Mesothelial cell of epicardium (in vitro differentiated cells): ENCODE measurements around the gene ACAD8. TPM values are rescaled to one million over a fixed set of nuclear protein-coding genes. Genes with fewer than 3 reads are reported as not detected.

Experiments
- DNase-seq, 2 experiments: peaks; one replicate each; pipeline ENCODE4 v3.0.0; 2021; ENCODE audit warnings: low spot score in 2 of 2; ENCODE audit not compliant: unreplicated experiment in 2 of 2
- H3K27ac Mint-ChIP-seq: 2 replicates; pipeline ENCODE4 v1.8.0; 2021; ENCODE audit warnings: mixed read lengths
- H3K27me3 Mint-ChIP-seq: 2 replicates; pipeline ENCODE4 v1.8.0; 2021; ENCODE audit warnings: low read depth, mixed read lengths
- H3K36me3 Mint-ChIP-seq: 2 replicates; pipeline ENCODE4 v1.8.0; 2021; ENCODE audit warnings: mixed read lengths
- H3K4me1 Mint-ChIP-seq: 2 replicates; pipeline ENCODE4 v1.8.0; 2021; ENCODE audit warnings: mixed read lengths
- H3K4me3 Mint-ChIP-seq: 2 replicates; pipeline ENCODE4 v1.8.0; 2021; ENCODE audit warnings: mild to moderate bottlenecking, moderate library complexity, mixed read lengths
- H3K9me3 Mint-ChIP-seq: 2 replicates; pipeline ENCODE4 v1.8.0; 2021; ENCODE audit warnings: mixed read lengths
- total RNA-seq: library from RNA; stranded (reverse); gene quantifications from 3 replicates; pipeline ENCODE4 v1.2.1, GENCODE V29; 2021
- TF ChIP-seq, protein P1 (sequence below): fragments of 200-600 bp; sonication (generic); IDR thresholded peaks from one replicate; pipeline ENCODE4 v1.5.0; 2021; ENCODE audit warnings: antibody characterized with exemption; ENCODE audit not compliant: unreplicated experiment

The ACAD8 gene
- total RNA-seq, 1 donor from 2014 or later: 23.1 TPM

DNA sequence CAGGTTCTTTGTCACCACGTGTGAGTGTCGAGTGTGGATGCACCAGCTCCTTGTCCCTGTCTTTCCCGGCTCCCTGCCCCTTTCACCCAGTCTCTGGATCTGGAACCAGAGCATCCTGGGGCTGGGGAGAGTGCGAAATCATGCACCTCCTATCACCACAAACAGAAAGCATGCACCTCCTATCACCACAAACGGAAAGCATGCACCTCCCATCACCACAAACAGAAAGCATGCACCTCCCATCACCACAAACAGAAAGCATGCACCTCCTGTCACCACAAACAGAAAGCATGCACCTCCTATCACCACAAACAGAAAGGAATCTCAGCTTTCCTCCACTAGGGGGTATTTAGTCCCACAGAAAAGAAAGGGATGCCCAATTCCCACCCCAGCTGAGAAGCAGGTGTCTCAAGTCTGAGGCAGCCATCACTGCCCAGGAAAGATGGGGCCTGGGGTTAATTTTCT lies 16.9 kb downstream of the ACAD8 start:
- peaks cover 2% of the 10 kb centered on the region for H3K4me1 Mint-ChIP-seq
- H3K4me3 Mint-ChIP-seq: no peak overlapping the region
- H3K27ac Mint-ChIP-seq: no peak overlapping the region
- TF ChIP-seq, protein P1, sequence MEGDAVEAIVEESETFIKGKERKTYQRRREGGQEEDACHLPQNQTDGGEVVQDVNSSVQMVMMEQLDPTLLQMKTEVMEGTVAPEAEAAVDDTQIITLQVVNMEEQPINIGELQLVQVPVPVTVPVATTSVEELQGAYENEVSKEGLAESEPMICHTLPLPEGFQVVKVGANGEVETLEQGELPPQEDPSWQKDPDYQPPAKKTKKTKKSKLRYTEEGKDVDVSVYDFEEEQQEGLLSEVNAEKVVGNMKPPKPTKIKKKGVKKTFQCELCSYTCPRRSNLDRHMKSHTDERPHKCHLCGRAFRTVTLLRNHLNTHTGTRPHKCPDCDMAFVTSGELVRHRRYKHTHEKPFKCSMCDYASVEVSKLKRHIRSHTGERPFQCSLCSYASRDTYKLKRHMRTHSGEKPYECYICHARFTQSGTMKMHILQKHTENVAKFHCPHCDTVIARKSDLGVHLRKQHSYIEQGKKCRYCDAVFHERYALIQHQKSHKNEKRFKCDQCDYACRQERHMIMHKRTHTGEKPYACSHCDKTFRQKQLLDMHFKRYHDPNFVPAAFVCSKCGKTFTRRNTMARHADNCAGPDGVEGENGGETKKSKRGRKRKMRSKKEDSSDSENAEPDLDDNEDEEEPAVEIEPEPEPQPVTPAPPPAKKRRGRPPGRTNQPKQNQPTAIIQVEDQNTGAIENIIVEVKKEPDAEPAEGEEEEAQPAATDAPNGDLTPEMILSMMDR: peak; percentile 17
- peaks cover 57% of the 10 kb centered on the region for H3K27me3 Mint-ChIP-seq
- DNase-seq: no peak
- no peaks in the 10 kb centered on the region for H3K36me3 Mint-ChIP-seq
- no peaks in the 10 kb centered on the region for H3K9me3 Mint-ChIP-seq

DNA sequence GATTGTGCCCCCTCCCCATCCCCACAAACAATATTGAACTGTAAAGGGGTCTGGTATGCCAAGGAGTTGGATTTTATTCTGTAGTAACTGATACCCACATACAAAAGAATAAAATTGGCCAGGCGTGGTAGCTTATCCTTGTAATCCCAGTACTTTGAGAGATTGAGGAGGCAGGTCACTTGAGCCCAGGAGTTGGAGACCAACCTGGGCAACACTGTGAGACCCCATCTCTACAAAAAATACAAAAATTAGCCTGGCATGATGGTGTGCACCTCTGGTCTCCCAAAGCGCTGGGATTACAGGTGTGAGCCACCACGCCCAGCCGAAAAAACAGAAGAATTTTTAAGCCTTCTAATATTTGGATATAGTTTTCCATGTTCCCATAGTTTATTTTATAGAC lies 18.6 kb downstream of the ACAD8 start:
- no peaks in the 10 kb centered on the region for H3K36me3 Mint-ChIP-seq
- peaks cover 70% of the 10 kb centered on the region for H3K27me3 Mint-ChIP-seq

DNA sequence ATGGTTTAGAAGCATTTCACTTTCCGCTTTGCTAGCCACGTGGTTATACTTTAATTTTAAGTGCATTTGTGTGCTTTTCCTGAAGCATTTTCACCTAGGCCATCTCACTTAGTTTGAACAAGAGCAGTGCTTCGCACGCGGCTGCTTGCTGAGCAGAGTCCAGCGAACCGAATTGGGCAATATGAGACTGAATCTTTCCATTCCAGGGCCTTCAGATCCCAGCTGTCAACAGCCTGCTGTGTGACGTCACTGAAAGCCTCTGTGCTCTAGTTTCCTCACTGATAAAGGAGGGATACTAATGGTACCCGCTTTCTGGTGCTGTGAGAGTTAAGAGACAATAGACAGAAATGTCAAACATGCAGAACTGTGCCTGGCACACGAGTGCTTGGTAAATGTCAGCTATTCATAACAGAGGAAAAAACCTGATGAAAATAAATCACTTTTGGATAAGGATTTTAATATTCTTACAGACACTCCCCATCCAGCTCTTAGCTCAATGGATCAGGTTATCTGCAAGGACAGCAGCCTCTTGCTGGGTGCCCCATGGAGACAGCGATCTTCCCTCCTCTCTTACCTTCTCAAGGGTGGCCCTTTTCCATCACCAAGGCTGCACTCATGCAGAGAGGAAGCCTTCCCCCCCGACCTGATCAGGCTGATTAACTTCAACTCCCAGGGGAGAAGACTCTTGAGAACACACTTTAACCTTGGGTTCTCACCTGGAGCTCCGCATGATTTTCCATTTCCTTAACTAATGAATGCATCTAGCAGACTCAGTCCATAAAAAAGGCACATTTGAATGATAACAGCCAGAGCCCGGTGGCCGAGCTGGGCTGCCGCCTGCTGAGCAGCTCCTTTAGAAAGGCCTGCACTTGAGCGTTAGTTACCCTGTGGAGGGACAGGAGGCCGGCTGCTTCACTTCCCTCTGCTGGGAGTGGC lies 19.3 kb downstream of the ACAD8 start:
- no peak for DNase-seq
- Mint-ChIP-seq H3K36me3 (no peaks in the 10 kb centered on the region), H3K27me3 (peaks cover 77% of the 10 kb centered on the region), H3K27ac (no peak overlapping the region), H3K4me1 (peaks cover 15% of the 10 kb centered on the region), H3K4me3 (no peak overlapping the region), H3K9me3 (no peaks in the 10 kb centered on the region)
- TF ChIP-seq, protein P1: no peak

More for the DNA sequence above, 18.6 kb downstream of the ACAD8 start:
- no peak overlapping the region for H3K4me3 Mint-ChIP-seq
- peaks cover 12% of the 10 kb centered on the region for H3K4me1 Mint-ChIP-seq
- H3K27ac Mint-ChIP-seq: no peak overlapping the region
- H3K9me3 Mint-ChIP-seq: no peaks in the 10 kb centered on the region
- TF ChIP-seq, protein P1: no peak
- DNase-seq: no peak

DNA sequence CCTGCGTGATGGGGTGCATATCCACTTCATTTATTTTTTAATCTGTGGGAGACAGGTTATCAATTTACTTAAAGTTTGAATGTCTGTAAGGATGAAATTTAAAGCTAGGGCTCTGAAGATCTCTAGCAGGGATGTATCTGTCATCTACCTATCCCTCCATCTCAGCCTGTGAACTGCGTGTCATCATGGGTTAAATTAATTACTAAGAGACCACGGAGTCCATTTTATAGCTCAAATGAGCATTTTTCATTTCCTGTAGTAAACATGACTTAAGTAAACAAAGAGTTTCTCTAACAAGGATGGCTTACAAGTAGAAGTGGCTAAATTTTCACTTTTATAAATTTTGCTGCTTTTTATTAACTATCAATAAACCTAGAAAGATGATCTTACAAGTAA lies 19.9 kb downstream of the ACAD8 start:
- no peak overlapping the region for H3K4me3 Mint-ChIP-seq
- H3K4me1 Mint-ChIP-seq: peaks cover 15% of the 10 kb centered on the region
- TF ChIP-seq, protein P1: no peak
- DNase-seq: no peak
- H3K27me3 Mint-ChIP-seq: peaks cover 84% of the 10 kb centered on the region
- H3K9me3 Mint-ChIP-seq: no peaks in the 10 kb centered on the region
- no peak overlapping the region for H3K27ac Mint-ChIP-seq
- no peaks in the 10 kb centered on the region for H3K36me3 Mint-ChIP-seq

GRCh38 chr11:134275188-134275533 lies 21.8 kb downstream of the ACAD8 start:
- H3K36me3 Mint-ChIP-seq: no peaks in the 10 kb centered on the region
- peak overlapping the region; percentile 57 for H3K4me3 Mint-ChIP-seq
- H3K4me1 Mint-ChIP-seq: peaks cover 15% of the 10 kb centered on the region
- peaks cover 94% of the 10 kb centered on the region for H3K27me3 Mint-ChIP-seq
- TF ChIP-seq, protein P1: no peak
- no peak overlapping the region for H3K27ac Mint-ChIP-seq
- peaks cover 3% of the 10 kb centered on the region for H3K9me3 Mint-ChIP-seq
- no peak for DNase-seq
